GM12874 (cell line): ENCODE data around the gene MAPK14.
A peak's percentile ranks its signal among the peaks of the same experiment; 100 is the strongest.

Experiments used
- TF ChIP-seq, protein P1 (sequence below): IDR thresholded peaks from 2 replicates; pipeline ENCODE4 v1.5.1; 2011; ENCODE audit warnings: low read depth, mild to moderate bottlenecking, control low read depth, low read length, moderate library complexity; ENCODE audit not compliant: insufficient read depth

MAPK14 gene

DNA sequence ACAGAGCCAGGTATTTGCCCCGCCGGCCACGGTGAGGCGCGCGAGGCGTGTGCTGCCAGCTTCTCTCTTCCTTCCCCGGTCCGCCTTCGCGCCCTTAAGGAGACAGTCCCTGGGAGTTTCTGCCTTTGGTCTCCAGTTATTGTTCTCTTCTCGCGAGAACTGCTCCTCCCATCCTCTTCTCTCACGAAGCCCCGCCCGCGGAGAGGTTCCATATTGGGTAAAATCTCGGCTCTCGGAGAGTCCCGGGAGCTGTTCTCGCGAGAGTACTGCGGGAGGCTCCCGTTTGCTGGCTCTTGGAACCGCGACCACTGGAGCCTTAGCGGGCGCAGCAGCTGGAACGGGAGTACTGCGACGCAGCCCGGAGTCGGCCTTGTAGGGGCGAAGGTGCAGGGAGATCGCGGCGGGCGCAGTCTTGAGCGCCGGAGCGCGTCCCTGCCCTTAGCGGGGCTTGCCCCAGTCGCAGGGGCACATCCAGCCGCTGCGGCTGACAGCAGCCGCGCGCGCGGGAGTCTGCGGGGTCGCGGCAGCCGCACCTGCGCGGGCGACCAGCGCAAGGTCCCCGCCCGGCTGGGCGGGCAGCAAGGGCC is at the start of gene MAPK14:
MAPK14 (plus strand) TSS at position 308 of the 587 bp plus-strand sequence. CDS start 350 bp downstream, outside the sequence.
- TF ChIP-seq, protein P1, sequence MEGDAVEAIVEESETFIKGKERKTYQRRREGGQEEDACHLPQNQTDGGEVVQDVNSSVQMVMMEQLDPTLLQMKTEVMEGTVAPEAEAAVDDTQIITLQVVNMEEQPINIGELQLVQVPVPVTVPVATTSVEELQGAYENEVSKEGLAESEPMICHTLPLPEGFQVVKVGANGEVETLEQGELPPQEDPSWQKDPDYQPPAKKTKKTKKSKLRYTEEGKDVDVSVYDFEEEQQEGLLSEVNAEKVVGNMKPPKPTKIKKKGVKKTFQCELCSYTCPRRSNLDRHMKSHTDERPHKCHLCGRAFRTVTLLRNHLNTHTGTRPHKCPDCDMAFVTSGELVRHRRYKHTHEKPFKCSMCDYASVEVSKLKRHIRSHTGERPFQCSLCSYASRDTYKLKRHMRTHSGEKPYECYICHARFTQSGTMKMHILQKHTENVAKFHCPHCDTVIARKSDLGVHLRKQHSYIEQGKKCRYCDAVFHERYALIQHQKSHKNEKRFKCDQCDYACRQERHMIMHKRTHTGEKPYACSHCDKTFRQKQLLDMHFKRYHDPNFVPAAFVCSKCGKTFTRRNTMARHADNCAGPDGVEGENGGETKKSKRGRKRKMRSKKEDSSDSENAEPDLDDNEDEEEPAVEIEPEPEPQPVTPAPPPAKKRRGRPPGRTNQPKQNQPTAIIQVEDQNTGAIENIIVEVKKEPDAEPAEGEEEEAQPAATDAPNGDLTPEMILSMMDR, result peak; percentile 91

DNA sequence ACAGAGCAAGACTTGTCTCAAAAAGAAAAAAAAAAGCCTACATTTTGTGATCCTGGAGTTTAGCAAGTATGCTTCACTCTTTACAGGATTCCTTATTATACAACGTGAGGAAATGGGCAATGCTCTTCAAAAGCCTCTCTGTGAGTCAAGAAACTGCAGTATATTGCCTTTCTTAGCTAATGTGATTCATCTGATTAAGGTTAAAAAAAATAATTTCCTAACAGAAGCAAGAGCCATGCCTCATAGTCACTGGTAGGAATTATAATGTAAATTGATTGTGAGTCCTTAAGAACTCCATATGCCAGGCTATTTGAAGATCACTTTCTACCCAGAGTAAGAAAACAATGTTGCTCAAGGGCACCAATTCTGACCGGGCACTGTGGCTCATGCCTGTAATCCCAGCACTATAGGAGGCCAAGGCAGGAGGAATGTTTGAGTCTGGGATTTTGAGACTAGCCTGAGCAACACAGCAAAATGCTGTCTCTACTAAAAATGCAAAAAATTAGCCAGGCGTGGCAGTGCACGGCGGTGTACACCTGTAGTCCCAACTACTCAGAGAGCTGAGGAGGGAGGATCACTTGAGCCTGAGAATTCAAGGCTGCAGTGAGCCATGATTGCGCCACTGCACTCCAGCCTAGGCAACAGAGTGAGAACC is 46.5 kb upstream of the MAPK14 start:
- TF ChIP-seq, protein P1, result no peak

DNA sequence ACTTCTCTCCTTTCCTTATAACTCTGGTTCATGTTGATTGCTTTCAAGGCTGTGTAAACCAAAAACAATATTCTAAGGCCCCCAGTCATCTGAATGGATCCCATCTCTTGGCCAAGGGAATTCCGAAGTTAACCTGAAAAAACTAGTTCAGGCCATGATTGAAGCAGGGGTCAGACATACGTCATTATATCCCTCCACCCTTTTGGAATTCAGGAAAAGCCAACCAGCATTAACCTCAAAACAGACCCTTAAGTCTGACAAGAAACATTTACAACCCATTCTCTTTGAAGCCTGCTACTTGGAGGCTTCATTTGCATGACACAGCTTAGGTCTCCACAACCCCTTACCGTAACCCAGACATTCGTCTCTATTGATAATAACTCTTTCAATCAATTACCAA is 42.9 kb upstream of the MAPK14 start:
- TF ChIP-seq, protein P1, result no peak

DNA sequence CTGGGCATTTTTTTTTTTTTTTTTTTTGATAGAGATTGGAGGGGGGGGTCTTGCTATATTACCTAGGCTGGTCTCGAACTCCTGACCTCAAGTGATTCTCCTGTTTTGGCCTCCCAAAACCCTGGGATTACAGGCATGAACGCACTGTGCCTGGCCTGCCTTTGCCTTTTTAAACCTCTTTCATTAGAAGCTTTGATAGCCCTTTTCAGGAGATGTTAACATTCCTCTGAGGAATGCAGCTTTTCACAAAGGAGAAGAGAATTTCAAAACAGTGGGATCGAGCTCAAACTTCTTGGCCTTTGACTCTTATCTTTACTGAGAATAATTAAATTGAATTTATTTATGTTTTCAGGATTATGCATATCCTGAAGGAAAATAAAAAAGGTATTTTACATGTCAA is 34.5 kb upstream of the MAPK14 start:
- TF ChIP-seq, protein P1, result no peak

DNA sequence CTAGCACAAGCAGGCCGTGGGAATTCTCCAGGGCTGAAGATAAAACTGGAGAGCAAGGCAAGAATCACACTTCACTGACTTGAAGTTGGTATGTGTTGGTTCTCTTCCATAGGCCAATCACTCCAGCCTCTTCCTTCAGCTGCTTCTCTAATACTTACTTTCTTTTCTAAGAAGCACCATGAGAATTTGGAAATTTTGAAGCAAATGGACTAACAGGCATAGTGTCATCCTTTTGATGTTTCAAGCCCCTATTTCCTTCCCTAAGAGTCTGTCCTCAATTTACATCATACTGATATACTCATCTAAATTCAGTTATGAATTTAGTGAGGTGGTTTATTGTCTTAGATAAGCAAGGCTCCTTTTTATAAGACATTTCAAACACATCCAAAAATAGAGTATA is 27.2 kb upstream of the MAPK14 start:
- TF ChIP-seq, protein P1, result no peak

DNA sequence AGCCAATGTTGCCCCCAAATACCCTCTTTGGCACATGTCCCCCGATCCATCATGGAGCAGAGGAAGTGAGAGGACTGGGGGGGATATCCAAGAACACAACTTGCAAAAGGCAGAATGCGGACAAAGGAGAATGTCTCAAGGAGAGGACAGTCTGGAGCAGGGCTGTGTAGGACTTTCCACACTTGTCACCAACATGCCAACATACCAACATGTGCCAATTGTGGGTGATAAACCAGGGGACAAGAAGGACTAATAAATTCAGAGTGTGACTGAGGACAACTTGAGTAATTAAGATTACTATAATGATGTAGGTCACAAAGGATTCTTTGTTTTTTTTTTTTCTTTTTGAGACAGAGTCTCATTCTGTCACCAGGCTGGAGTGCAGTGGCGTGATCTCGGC is 11.9 kb upstream of the MAPK14 start:
- TF ChIP-seq, protein P1, result no peak

DNA sequence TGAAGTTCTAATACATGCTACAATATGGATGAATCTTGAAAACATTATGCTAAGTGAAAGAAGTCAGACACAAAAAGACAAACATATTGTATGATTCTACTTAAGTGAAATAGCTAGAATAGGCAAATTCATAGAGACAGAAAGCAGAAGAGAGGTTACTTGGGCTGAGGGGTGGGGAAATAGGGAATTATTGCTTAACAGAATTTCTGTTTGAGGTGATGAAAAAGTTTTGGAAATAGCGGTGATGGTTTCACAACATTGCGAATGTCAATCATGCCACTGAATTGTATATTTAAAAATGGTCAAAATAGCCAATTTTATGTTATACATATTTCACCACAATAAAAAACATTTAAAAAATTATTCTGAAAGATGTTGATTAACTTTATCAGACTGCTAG is 9.3 kb upstream of the MAPK14 start:
- TF ChIP-seq, protein P1, result no peak
